Caco-2 (cell line): ENCODE results near the gene SNAI3. TPM values are rescaled to one million over a fixed set of nuclear protein-coding genes. Genes with fewer than 3 reads are reported as not detected.

Source experiments
- BruUV-seq: library from RNA; stranded (reverse); fragments of 400-500 nt; replicated peaks from 2 replicates; lab custom pipeline; 2021; lab: Mats Ljungman, UMichigan
- CTCF ChIA-PET: fragments of 300-600 bp; sonication (Branson Sonifier 250); formaldehyde crosslinking; loops from one replicate; lab custom pipeline; 2022; ENCODE audit warnings: antibody characterized with exemption; lab: Charles Lee
- POLR2A ChIA-PET: fragments of 300-600 bp; sonication (Branson Sonifier 250); formaldehyde crosslinking; loops from one replicate; lab custom pipeline; 2022; ENCODE audit warnings: antibody characterized with exemption; lab: Charles Lee
- DNase-seq, 2 experiments: peaks; one replicate each; pipeline versions ENCODE4 v3.0.0 to v3.0.0-alpha.2; 2020 to 2022
- H3K27me3 ChIP-seq: replicated peaks from 2 replicates; pipeline ENCODE4 v1.6.0; 2011; ENCODE audit warnings: low read length; ENCODE audit not compliant: control insufficient read depth, insufficient read depth
- H3K36me3 ChIP-seq: 2 replicates; pipeline ENCODE4 v1.5.1; 2011; ENCODE audit warnings: low read length; ENCODE audit not compliant: control insufficient read depth, insufficient read depth
- H3K4me1 ChIP-seq: fragments of 250-450 bp; sonication (Bioruptor Pico); 2 replicates; pipeline ENCODE4 v1.5.1; 2020; ENCODE audit warnings: mild to moderate bottlenecking
- H3K4me3 ChIP-seq: 2 replicates; pipeline ENCODE4 v1.5.1; 2011; ENCODE audit warnings: low read depth, mild to moderate bottlenecking, control low read depth, low read length
- H3K9me3 ChIP-seq: fragments of 250-450 bp; sonication (Bioruptor Pico); 2 replicates; pipeline ENCODE4 v1.5.1; 2020; ENCODE audit warnings: mild to moderate bottlenecking, moderate library complexity
- H3K27ac Mint-ChIP-seq: one replicate; pipeline ENCODE4 v1.8.0; 2022; ENCODE audit warnings: mixed read lengths; ENCODE audit not compliant: unreplicated experiment
- H3K27me3 Mint-ChIP-seq: one replicate; pipeline ENCODE4 v1.8.0; 2022; ENCODE audit warnings: mixed read lengths; ENCODE audit not compliant: insufficient read depth, unreplicated experiment
- H3K36me3 Mint-ChIP-seq: one replicate; pipeline ENCODE4 v1.8.0; 2022; ENCODE audit warnings: mild to moderate bottlenecking, mixed read lengths; ENCODE audit not compliant: insufficient read depth, unreplicated experiment
- H3K4me1 Mint-ChIP-seq: one replicate; pipeline ENCODE4 v1.8.0; 2022; ENCODE audit warnings: low read depth, mixed read lengths; ENCODE audit not compliant: unreplicated experiment
- H3K4me3 Mint-ChIP-seq: one replicate; pipeline ENCODE4 v1.8.0; 2022; ENCODE audit warnings: mild to moderate bottlenecking, moderate library complexity, mixed read lengths; ENCODE audit not compliant: unreplicated experiment
- H3K9me3 Mint-ChIP-seq: one replicate; pipeline ENCODE4 v1.8.0; 2022; ENCODE audit warnings: mixed read lengths; ENCODE audit not compliant: unreplicated experiment
- intact Hi-C: fragments of 100-400 bp; cut with micrococcal nuclease; formaldehyde crosslinking; loops from one replicate; pipeline ENCODE4 v1.10.0; 2022; ENCODE audit not compliant: unreplicated experiment
- total RNA-seq: library from RNA; stranded (reverse); gene quantifications from 2 replicates; pipeline ENCODE4 v1.2.3, GENCODE V29; 2022
- TF ChIP-seq, protein P1 (sequence below), 2 experiments: fragments of 200-600 bp in 1 of 2; IDR thresholded peaks; 1 replicate in 1 of 2; 2 replicates in 1 of 2; pipeline versions ENCODE4 v1.5.1 to v1.8.0; 2011 to 2022; ENCODE audit warnings: antibody characterized with exemption in 1 of 2, control low read depth in 1 of 2, inconsistent platforms in 1 of 2, low read depth in 1 of 2, low read length in 1 of 2, mild to moderate bottlenecking in 1 of 2, moderate library complexity in 1 of 2; ENCODE audit not compliant: insufficient read depth in 1 of 2, severe bottlenecking in 1 of 2, unreplicated experiment in 1 of 2

The SNAI3 gene
- total RNA-seq, 1 experiment from 2014 or later: 3.5 TPM

DNA sequence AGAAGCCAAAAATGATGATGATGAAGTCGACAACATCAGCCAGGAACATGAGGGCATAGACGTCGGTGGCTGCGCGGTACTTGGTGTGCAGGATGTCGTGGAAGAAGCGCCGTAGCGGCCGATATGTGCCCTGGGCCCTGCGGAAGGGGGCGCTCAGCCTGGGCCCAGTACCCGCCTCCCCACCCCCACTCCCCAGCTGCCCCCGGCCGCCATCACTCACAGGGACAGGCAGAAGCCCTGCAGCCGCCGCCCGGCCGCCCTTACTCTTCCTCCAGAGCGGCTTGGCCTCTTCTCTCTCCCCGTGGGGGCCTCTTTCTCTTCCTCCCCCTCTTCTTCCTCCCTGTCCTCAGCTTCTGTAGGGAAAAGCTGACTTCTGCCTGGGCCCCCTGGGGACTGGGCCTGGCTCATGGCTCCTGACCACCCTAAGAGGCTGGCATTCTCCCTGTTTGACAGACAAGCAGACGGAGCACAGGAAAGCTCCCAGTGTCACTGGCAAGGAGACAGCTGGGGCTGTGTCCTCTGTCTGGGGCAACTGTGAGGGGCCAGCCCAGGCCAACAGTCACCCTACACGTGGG is 34.2 kb upstream of the SNAI3 start:
- TF ChIP-seq, protein P1, sequence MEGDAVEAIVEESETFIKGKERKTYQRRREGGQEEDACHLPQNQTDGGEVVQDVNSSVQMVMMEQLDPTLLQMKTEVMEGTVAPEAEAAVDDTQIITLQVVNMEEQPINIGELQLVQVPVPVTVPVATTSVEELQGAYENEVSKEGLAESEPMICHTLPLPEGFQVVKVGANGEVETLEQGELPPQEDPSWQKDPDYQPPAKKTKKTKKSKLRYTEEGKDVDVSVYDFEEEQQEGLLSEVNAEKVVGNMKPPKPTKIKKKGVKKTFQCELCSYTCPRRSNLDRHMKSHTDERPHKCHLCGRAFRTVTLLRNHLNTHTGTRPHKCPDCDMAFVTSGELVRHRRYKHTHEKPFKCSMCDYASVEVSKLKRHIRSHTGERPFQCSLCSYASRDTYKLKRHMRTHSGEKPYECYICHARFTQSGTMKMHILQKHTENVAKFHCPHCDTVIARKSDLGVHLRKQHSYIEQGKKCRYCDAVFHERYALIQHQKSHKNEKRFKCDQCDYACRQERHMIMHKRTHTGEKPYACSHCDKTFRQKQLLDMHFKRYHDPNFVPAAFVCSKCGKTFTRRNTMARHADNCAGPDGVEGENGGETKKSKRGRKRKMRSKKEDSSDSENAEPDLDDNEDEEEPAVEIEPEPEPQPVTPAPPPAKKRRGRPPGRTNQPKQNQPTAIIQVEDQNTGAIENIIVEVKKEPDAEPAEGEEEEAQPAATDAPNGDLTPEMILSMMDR (IDR thresholded peaks at IDR 0.05; ENCODE audit: insufficient read depth in 1 of 2, low read depth in 1 of 2, low read length in 1 of 2, severe bottlenecking in 1 of 2, unreplicated experiment in 1 of 2): no peak
- Histone ChIP-seq H3K36me3 (peaks cover 5% of the 10 kb centered on the region; the same call in 1 of the 2 replicates), H3K4me1 (no peaks in the 10 kb centered on the region), H3K27me3 (no peaks in the 10 kb centered on the region), H3K9me3 (no peaks in the 10 kb centered on the region), H3K4me3 (no peak overlapping the region)
- ChIA-PET POLR2A (no interaction called here), CTCF (interaction anchor here (1.2 kb wide), 1 partner anchor 17 kb away, joined by 3 read pairs; no protein-coding TSS in a partner anchor)
- no TSS peak for BruUV-seq
- DNase-seq: no peak
- no peaks in the 10 kb centered on the region for H3K27me3 Mint-ChIP-seq
- H3K9me3 Mint-ChIP-seq: no peaks in the 10 kb centered on the region
- peak overlapping the region; percentile 61 for H3K27ac Mint-ChIP-seq
- H3K4me1 Mint-ChIP-seq: no peaks in the 10 kb centered on the region
- intact Hi-C loops: no loop called here
- H3K36me3 Mint-ChIP-seq: peaks cover 95% of the 10 kb centered on the region
- H3K4me3 Mint-ChIP-seq: no peak overlapping the region

DNA sequence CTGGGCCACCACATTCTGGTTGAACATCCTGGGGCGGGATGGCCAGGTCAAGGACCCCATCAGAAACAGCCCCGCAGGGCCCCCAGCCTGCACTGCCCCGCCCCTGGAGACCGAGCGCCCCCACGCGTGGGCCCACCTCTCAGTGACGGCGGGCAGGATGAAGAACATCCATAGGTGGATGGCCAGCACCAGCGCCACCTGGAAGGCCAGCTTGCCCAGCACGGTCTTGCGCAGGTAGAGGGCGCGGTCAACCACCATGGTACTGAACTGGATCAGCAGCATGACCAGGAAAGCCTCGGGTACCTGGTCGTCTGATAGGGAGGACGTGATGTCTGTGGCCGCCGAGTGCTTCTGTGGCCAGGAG is 33.6 kb upstream of the SNAI3 start:
- Histone ChIP-seq H3K9me3 (no peaks in the 10 kb centered on the region), H3K27me3 (no peaks in the 10 kb centered on the region), H3K36me3 (peaks cover 5% of the 10 kb centered on the region; the same call in 1 of the 2 replicates), H3K4me3 (no peak overlapping the region), H3K4me1 (no peaks in the 10 kb centered on the region)
- TF ChIP-seq, protein P1 (IDR thresholded peaks at IDR 0.05; ENCODE audit: insufficient read depth in 1 of 2, low read depth in 1 of 2, low read length in 1 of 2, severe bottlenecking in 1 of 2, unreplicated experiment in 1 of 2): no peak
- no peaks in the 10 kb centered on the region for H3K4me1 Mint-ChIP-seq
- no TSS peak for BruUV-seq
- H3K9me3 Mint-ChIP-seq: no peaks in the 10 kb centered on the region
- DNase-seq: no peak
- no peaks in the 10 kb centered on the region for H3K27me3 Mint-ChIP-seq
- POLR2A ChIA-PET: no interaction called here
- CTCF ChIA-PET: no interaction called here
- peak overlapping the region; percentile 61 for H3K27ac Mint-ChIP-seq
- intact Hi-C loops: no loop called here
- peaks cover 95% of the 10 kb centered on the region for H3K36me3 Mint-ChIP-seq
- H3K4me3 Mint-ChIP-seq: no peak overlapping the region

DNA sequence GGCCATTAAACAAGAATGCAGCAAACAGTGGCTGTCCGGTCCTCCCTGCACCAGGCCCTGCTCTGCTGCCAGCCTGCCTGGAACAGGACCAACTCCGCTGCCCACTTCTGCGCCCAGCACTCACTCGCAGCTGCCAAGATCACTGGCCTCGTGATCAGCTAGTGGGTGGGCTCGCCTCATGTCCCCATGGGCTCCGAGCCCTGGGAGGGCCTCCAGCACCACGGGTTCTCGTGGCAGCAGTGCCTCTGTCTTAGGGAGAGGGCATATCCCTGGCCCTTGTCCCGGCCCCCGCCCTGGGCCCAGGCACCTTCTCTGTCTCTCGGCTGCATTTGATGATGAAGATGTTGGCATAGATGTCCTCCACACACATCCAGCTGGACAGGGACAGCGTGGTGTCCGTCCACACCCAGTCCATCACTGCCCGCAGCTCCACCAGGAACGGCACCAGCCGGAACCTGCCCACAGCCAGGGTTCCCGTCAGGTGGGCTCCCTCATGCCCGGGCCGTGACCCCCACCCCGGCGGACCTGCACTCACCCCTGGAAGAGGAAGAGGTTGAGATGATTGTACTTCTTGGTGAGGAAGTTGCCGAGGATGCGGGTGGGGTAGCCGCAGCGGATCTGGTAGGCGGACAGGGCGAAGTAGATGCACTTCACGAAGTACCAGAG is 33.1 kb upstream of the SNAI3 start:
- no peak for DNase-seq
- Mint-ChIP-seq H3K27me3 (no peaks in the 10 kb centered on the region), H3K4me1 (no peaks in the 10 kb centered on the region), H3K27ac (no peak overlapping the region), H3K9me3 (no peaks in the 10 kb centered on the region), H3K36me3 (peaks cover 95% of the 10 kb centered on the region), H3K4me3 (no peak overlapping the region)
- intact Hi-C loops: no loop called here
- POLR2A ChIA-PET: no interaction called here
- Histone ChIP-seq H3K36me3 (peaks cover 5% of the 10 kb centered on the region; the same call in 1 of the 2 replicates), H3K27me3 (no peaks in the 10 kb centered on the region), H3K4me3 (no peak overlapping the region), H3K4me1 (no peaks in the 10 kb centered on the region), H3K9me3 (no peaks in the 10 kb centered on the region)
- no TSS peak for BruUV-seq
- CTCF ChIA-PET: no interaction called here
- TF ChIP-seq, protein P1 (IDR thresholded peaks at IDR 0.05; ENCODE audit: insufficient read depth in 1 of 2, low read depth in 1 of 2, low read length in 1 of 2, severe bottlenecking in 1 of 2, unreplicated experiment in 1 of 2): no peak
